GM18519 (cell line): Measurements from ENCODE around the gene VTN.

Experiments
- ATAC-seq: cut with Tn5 transposase; IDR thresholded peaks from one replicate; pipeline ENCODE4 v1.9.1; 2021; ENCODE audit warnings: mild to moderate bottlenecking, moderate library complexity; ENCODE audit not compliant: unreplicated experiment, low FRiP score

The VTN gene

GRCh38 chr17:28396635-28397239, 26.6 kb upstream of the VTN start:
- ATAC-seq = no peak

- no peak for ATAC-seq
These were observed 25.9 kb upstream of the VTN start for GRCh38 chr17:28395968-28396367.

GRCh38 chr17:28395426-28395825, 25.3 kb upstream of the VTN start:
- no peak for ATAC-seq

GRCh38 chr17:28394337-28395116, 24.4 kb upstream of the VTN start:
- ATAC-seq = no peak

- ATAC-seq = no peak
These were observed 22.4 kb upstream of the VTN start for GRCh38 chr17:28392491-28392890.

- no peak for ATAC-seq
These were observed 21.3 kb upstream of the VTN start for GRCh38 chr17:28391401-28391800.

- no peak for ATAC-seq
These were observed 20.9 kb upstream of the VTN start for GRCh38 chr17:28390984-28391383.

GRCh38 chr17:28390563-28390962, 20.5 kb upstream of the VTN start:
- no peak for ATAC-seq

- ATAC-seq = no peak
These were observed 20.0 kb upstream of the VTN start for GRCh38 chr17:28390141-28390540.

GRCh38 chr17:28388106-28388505, 18.0 kb upstream of the VTN start:
- ATAC-seq = no peak

GRCh38 chr17:28386391-28386790, 16.3 kb upstream of the VTN start:
- no peak for ATAC-seq

- ATAC-seq = no peak
These were observed 15.3 kb upstream of the VTN start for GRCh38 chr17:28385406-28385805.

GRCh38 chr17:28385037-28385400, 14.9 kb upstream of the VTN start:
- no peak for ATAC-seq

- ATAC-seq = no peak
These were observed 14.4 kb upstream of the VTN start for GRCh38 chr17:28384281-28385036.

GRCh38 chr17:28381141-28381825, 11.2 kb upstream of the VTN start:
- no peak for ATAC-seq

GRCh38 chr17:28379814-28380801, 10.0 kb upstream of the VTN start:
- no peak for ATAC-seq

GRCh38 chr17:28372945-28373274, 2.8 kb upstream of the VTN start:
- no peak for ATAC-seq

- ATAC-seq = no peak
These were observed 2.3 kb upstream of the VTN start for GRCh38 chr17:28372203-28372944.
